ENCODE measurements around the gene GRPR. TPM values are rescaled to one million over a fixed set of nuclear protein-coding genes. Genes with fewer than 3 reads are reported as not detected.

Gene GRPR
- total and polyA plus RNA-seq, 2 of the 13 experiments (the other 11 are each of a cell fraction or from before 2014, with no cell fraction given), result 0.04 to 0.05 TPM

DNA sequence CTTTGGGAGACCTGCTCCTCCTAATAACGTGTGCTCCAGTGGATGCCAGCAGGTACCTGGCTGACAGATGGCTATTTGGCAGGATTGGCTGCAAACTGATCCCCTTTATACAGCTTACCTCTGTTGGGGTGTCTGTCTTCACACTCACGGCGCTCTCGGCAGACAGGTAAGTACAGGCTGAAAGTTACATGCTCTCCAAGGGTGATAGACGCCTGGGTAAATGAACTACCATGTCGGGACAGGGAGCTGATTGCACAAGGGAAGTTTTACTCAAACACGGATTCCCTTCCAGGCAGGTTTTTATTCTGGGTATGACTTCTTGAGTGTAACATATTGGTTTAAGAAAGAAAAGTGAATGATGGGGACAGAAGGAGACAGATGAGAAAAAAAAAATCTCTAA lies 836 bp downstream of the GRPR start:
- H2AFZ ChIP-seq (ENCODE audit: low read length), result no peak overlapping the region
- WGBS (ENCODE audit: low lambda C conversion rate), result 0% methylated on average over 2 of the region's 7 CpGs
- intact Hi-C loops (cut with micrococcal nuclease; ENCODE audit: unreplicated experiment), result loop anchor here (10.0 kb wide), 1 partner anchor 571 kb away; no protein-coding TSS in a partner anchor
- no TSS peak for BruUV-seq (replicated peaks)
- no peaks in the 10 kb centered on the region for H3K27me3 ChIP-seq (ENCODE audit: control insufficient read depth in 1 of 2, insufficient read depth in 2 of 2, low read length in 2 of 2)
- FAIRE-seq (no peak), DNase-seq (ENCODE audit: low spot score) (no peak), ATAC-seq (no peak)
- in situ Hi-C loops (cut with HindIII; ENCODE audit: extremely low pct_ligation_motif_present, low pct_unique_long_range_greater_than_20kb), result no loop called here
- H3K9ac ChIP-seq (ENCODE audit: insufficient read depth, low read depth, low read length), result no peak overlapping the region
- CTCF ChIA-PET (ENCODE audit: low intra/inter-chr PET ratio, low total read pairs), result no interaction called here
- H4K20me1 ChIP-seq (ENCODE audit: insufficient read depth, low read length), result no peaks in the 10 kb centered on the region
- no peak overlapping the region for H3K4me3 ChIP-seq (replicated peaks in 1 of 3; ENCODE audit: insufficient read depth in 1 of 3, low read depth in 2 of 3, low read length in 3 of 3)
- no peaks in the 10 kb centered on the region for H3K36me3 ChIP-seq (replicated peaks in 1 of 2; ENCODE audit: control insufficient read depth in 1 of 2, insufficient read depth in 2 of 2, low read length in 2 of 2)
- no peaks in the 10 kb centered on the region for H3K79me2 ChIP-seq (ENCODE audit: insufficient read depth, low read length)
- no peak overlapping the region for H3K27ac ChIP-seq (ENCODE audit: extremely low read length, insufficient read depth, low read length)
- no peaks in the 10 kb centered on the region for H3K9me3 ChIP-seq (ENCODE audit: low read length)
- no peaks in the 10 kb centered on the region for H3K4me1 ChIP-seq (ENCODE audit: insufficient read depth, low read length)
- no peak overlapping the region for H3K4me2 ChIP-seq (ENCODE audit: low read depth, low read length)
- no peak for TF ChIP-seq EP300 (IDR thresholded peaks at IDR 0.05; ENCODE audit: low read depth in 2 of 2, low read length in 2 of 2)
- no peak for TF ChIP-seq EP300 (CRISPR knock-in tag; IDR thresholded peaks at IDR 0.05; ENCODE audit: borderline replicate concordance)
- TF ChIP-seq KAT7 (CRISPR knock-in tag; IDR thresholded peaks at IDR 0.05; ENCODE audit: borderline replicate concordance), result no peak
- TF ChIP-seq EEA1 (CRISPR knock-in tag; IDR thresholded peaks at IDR 0.05; ENCODE audit: borderline replicate concordance), result no peak
- TF ChIP-seq, protein P1, sequence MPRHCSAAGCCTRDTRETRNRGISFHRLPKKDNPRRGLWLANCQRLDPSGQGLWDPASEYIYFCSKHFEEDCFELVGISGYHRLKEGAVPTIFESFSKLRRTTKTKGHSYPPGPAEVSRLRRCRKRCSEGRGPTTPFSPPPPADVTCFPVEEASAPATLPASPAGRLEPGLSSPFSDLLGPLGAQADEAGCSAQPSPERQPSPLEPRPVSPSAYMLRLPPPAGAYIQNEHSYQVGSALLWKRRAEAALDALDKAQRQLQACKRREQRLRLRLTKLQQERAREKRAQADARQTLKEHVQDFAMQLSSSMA (CRISPR knock-in tag; IDR thresholded peaks at IDR 0.05), result no peak
- TF ChIP-seq ZSCAN12 (CRISPR knock-in tag; IDR thresholded peaks at IDR 0.05), result no peak
- no peak for TF ChIP-seq ZNF589 (CRISPR knock-in tag; conservative IDR thresholded peaks at IDR 0.05)
- TF ChIP-seq ATAD3A (CRISPR knock-in tag; IDR thresholded peaks at IDR 0.05), result no peak
- no peak for TF ChIP-seq GABPA (IDR thresholded peaks at IDR 0.05; ENCODE audit: low read depth, low read length)
- TF ChIP-seq GABPA (CRISPR knock-in tag; IDR thresholded peaks at IDR 0.05; ENCODE audit: low read depth), result no peak
- no peak for TF ChIP-seq KLF15 (CRISPR knock-in tag; IDR thresholded peaks at IDR 0.05; ENCODE audit: borderline replicate concordance)
- no peak for TF ChIP-seq CAMTA2 (CRISPR knock-in tag; IDR thresholded peaks at IDR 0.05; ENCODE audit: borderline replicate concordance)
- no peak for TF ChIP-seq ZFP90 (CRISPR knock-in tag; IDR thresholded peaks at IDR 0.05; ENCODE audit: borderline replicate concordance)
- no peak for TF ChIP-seq ZNF230 (CRISPR knock-in tag; IDR thresholded peaks at IDR 0.05)
- TF ChIP-seq, protein P2, sequence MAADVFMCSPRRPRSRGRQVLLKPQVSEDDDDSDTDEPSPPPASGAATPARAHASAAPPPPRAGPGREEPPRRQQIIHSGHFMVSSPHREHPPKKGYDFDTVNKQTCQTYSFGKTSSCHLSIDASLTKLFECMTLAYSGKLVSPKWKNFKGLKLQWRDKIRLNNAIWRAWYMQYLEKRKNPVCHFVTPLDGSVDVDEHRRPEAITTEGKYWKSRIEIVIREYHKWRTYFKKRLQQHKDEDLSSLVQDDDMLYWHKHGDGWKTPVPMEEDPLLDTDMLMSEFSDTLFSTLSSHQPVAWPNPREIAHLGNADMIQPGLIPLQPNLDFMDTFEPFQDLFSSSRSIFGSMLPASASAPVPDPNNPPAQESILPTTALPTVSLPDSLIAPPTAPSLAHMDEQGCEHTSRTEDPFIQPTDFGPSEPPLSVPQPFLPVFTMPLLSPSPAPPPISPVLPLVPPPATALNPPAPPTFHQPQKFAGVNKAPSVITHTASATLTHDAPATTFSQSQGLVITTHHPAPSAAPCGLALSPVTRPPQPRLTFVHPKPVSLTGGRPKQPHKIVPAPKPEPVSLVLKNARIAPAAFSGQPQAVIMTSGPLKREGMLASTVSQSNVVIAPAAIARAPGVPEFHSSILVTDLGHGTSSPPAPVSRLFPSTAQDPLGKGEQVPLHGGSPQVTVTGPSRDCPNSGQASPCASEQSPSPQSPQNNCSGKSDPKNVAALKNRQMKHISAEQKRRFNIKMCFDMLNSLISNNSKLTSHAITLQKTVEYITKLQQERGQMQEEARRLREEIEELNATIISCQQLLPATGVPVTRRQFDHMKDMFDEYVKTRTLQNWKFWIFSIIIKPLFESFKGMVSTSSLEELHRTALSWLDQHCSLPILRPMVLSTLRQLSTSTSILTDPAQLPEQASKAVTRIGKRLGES (CRISPR knock-in tag; IDR thresholded peaks at IDR 0.05; ENCODE audit: borderline replicate concordance), result no peak
- TF ChIP-seq ZNF44 (CRISPR knock-in tag; IDR thresholded peaks at IDR 0.05), result no peak
- no peak for TF ChIP-seq ZNF446 (CRISPR knock-in tag; IDR thresholded peaks at IDR 0.05)
- no peak for TF ChIP-seq HDAC6 (IDR thresholded peaks at IDR 0.05; ENCODE audit: low read depth, low read length)
- no peak for TF ChIP-seq ISX (CRISPR knock-in tag; conservative IDR thresholded peaks at IDR 0.05)
- no peak for TF ChIP-seq ZNF121 (CRISPR knock-in tag; IDR thresholded peaks at IDR 0.05)
- POLR2A ChIA-PET, result no interaction called here

Measured in HepG2 (cell line).